Measurements from ENCODE around the gene MRS2.

DNA sequence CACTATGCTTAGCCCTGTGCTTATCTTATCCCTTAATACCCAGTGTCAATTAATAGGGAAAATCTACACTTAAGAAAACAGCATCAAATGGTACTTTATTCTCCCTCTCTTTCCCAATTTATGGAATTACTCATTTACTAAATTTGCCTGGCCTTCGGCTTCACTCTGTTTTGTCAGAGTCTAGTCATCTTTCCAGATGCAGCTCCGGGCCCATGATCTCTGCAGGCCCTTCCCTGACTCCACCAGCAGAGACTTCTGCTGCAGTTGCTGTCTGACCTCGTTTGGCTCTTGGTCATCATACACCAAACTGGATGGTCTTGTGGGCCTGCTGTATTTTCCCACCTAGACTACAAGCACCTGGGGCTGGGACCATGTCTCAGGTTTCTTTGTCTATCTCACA, 27.4 kb downstream of the MRS2 start:
- TF ChIP-seq, protein P1, sequence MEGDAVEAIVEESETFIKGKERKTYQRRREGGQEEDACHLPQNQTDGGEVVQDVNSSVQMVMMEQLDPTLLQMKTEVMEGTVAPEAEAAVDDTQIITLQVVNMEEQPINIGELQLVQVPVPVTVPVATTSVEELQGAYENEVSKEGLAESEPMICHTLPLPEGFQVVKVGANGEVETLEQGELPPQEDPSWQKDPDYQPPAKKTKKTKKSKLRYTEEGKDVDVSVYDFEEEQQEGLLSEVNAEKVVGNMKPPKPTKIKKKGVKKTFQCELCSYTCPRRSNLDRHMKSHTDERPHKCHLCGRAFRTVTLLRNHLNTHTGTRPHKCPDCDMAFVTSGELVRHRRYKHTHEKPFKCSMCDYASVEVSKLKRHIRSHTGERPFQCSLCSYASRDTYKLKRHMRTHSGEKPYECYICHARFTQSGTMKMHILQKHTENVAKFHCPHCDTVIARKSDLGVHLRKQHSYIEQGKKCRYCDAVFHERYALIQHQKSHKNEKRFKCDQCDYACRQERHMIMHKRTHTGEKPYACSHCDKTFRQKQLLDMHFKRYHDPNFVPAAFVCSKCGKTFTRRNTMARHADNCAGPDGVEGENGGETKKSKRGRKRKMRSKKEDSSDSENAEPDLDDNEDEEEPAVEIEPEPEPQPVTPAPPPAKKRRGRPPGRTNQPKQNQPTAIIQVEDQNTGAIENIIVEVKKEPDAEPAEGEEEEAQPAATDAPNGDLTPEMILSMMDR (IDR thresholded peaks at IDR 0.05 in 2 of 3, conservative IDR thresholded peaks at IDR 0.05 in 1 of 3; ENCODE audit: insufficient read depth in 2 of 3, low read depth in 1 of 3, low read length in 3 of 3): no peak
- TF ChIP-seq HDAC6 (IDR thresholded peaks at IDR 0.05; ENCODE audit: low read depth, low read length) (no peak), EZH2 (IDR thresholded peaks at IDR 0.05; ENCODE audit: borderline replicate concordance, low read depth, low read length) (no peak), DPF2 (IDR thresholded peaks at IDR 0.05) (no peak), CREB1 (IDR thresholded peaks at IDR 0.05) (no peak), CREB1 (CRISPR knock-in tag; IDR thresholded peaks at IDR 0.05) (no peak), GABPA (tag; conservative IDR thresholded peaks at IDR 0.05; ENCODE audit: low read depth) (no peak), ZNF263 (CRISPR knock-in tag; IDR thresholded peaks at IDR 0.05; ENCODE audit: borderline replicate concordance) (no peak), STAT5B (CRISPR knock-in tag; IDR thresholded peaks at IDR 0.05) (no peak), ARNT (IDR thresholded peaks at IDR 0.05) (no peak), SMC3 (conservative IDR thresholded peaks at IDR 0.05; ENCODE audit: insufficient read depth, low read depth, low read length) (no peak), ZNF354B (CRISPR knock-in tag; IDR thresholded peaks at IDR 0.05) (no peak), PRMT5 (CRISPR knock-in tag; IDR thresholded peaks at IDR 0.05) (no peak)
- TF ChIP-seq, protein P2, sequence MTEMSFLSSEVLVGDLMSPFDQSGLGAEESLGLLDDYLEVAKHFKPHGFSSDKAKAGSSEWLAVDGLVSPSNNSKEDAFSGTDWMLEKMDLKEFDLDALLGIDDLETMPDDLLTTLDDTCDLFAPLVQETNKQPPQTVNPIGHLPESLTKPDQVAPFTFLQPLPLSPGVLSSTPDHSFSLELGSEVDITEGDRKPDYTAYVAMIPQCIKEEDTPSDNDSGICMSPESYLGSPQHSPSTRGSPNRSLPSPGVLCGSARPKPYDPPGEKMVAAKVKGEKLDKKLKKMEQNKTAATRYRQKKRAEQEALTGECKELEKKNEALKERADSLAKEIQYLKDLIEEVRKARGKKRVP (CRISPR knock-in tag; IDR thresholded peaks at IDR 0.05): no peak
- TF ChIP-seq, protein P3, sequence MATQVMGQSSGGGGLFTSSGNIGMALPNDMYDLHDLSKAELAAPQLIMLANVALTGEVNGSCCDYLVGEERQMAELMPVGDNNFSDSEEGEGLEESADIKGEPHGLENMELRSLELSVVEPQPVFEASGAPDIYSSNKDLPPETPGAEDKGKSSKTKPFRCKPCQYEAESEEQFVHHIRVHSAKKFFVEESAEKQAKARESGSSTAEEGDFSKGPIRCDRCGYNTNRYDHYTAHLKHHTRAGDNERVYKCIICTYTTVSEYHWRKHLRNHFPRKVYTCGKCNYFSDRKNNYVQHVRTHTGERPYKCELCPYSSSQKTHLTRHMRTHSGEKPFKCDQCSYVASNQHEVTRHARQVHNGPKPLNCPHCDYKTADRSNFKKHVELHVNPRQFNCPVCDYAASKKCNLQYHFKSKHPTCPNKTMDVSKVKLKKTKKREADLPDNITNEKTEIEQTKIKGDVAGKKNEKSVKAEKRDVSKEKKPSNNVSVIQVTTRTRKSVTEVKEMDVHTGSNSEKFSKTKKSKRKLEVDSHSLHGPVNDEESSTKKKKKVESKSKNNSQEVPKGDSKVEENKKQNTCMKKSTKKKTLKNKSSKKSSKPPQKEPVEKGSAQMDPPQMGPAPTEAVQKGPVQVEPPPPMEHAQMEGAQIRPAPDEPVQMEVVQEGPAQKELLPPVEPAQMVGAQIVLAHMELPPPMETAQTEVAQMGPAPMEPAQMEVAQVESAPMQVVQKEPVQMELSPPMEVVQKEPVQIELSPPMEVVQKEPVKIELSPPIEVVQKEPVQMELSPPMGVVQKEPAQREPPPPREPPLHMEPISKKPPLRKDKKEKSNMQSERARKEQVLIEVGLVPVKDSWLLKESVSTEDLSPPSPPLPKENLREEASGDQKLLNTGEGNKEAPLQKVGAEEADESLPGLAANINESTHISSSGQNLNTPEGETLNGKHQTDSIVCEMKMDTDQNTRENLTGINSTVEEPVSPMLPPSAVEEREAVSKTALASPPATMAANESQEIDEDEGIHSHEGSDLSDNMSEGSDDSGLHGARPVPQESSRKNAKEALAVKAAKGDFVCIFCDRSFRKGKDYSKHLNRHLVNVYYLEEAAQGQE (IDR thresholded peaks at IDR 0.05; ENCODE audit: borderline replicate concordance): no peak
- TF ChIP-seq, protein P3 (CRISPR knock-in tag; IDR thresholded peaks at IDR 0.05; ENCODE audit: low read depth): no peak

Data from K562 (cell line).